ENCODE results near the gene PPP2R2C.
A peak's percentile ranks its signal among the peaks of the same experiment; 100 is the strongest.

The PPP2R2C gene

GRCh38 chr4:6449335-6449734, 23.1 kb downstream of the PPP2R2C start:
- Histone ChIP-seq H3K27ac (ENCODE audit: extremely low read depth, low read depth, low read length) (no peak overlapping the region), H3K4me3 (ENCODE audit: low read depth, low read length) (no peak overlapping the region), H3K9me3 (ENCODE audit: control insufficient read depth, insufficient read depth, low read depth, low read length) (no peaks in the 10 kb centered on the region), H3K36me3 (ENCODE audit: control insufficient read depth in 2 of 2, insufficient read depth in 1 of 2, low read length in 2 of 2) (no peaks in the 10 kb centered on the region), H3K4me1 (ENCODE audit: control insufficient read depth, insufficient read depth, low read length) (no peaks in the 10 kb centered on the region)
- ChIA-PET CTCF (no interaction called here), POLR2A (no interaction called here)
- no peak for TF ChIP-seq BCL6B (tag by site-specific recombination; IDR thresholded peaks at IDR 0.05)
- no peak for TF ChIP-seq ZNF596 (tag by site-specific recombination; IDR thresholded peaks at IDR 0.05)
- no peak for TF ChIP-seq ZBTB7A (tag by site-specific recombination; IDR thresholded peaks at IDR 0.05; ENCODE audit: low read depth)
- TF ChIP-seq HOXC10 (CRISPR knock-in tag; IDR thresholded peaks at IDR 0.05), result no peak
- TF ChIP-seq ZNF433 (tag by site-specific recombination; IDR thresholded peaks at IDR 0.05; ENCODE audit: low read depth), result no peak
- no peak for TF ChIP-seq ZNF837 (tag by site-specific recombination; IDR thresholded peaks at IDR 0.05)
- TF ChIP-seq ZNF223 (tag by site-specific recombination; IDR thresholded peaks at IDR 0.05), result no peak
- TF ChIP-seq ZNF488 (tag by site-specific recombination; IDR thresholded peaks at IDR 0.05), result no peak
- no peak for TF ChIP-seq ZNF266 (tag by site-specific recombination; IDR thresholded peaks at IDR 0.05; ENCODE audit: low read depth)
- no peak for TF ChIP-seq ZNF37A (tag by site-specific recombination; IDR thresholded peaks at IDR 0.05)
- no peak for TF ChIP-seq ZNF292 (tag by site-specific recombination; IDR thresholded peaks at IDR 0.05; ENCODE audit: borderline replicate concordance, low read depth)
- TF ChIP-seq ZFP3 (tag by site-specific recombination; IDR thresholded peaks at IDR 0.05; ENCODE audit: low read depth), result no peak
- no peak for TF ChIP-seq FEZF1 (tag by site-specific recombination; IDR thresholded peaks at IDR 0.05)
- TF ChIP-seq ZNF585B (tag by site-specific recombination; IDR thresholded peaks at IDR 0.05), result no peak
- TF ChIP-seq ZNF214 (tag by site-specific recombination; IDR thresholded peaks at IDR 0.05; ENCODE audit: borderline replicate concordance), result no peak
- no peak for TF ChIP-seq ZNF112 (tag by site-specific recombination; IDR thresholded peaks at IDR 0.05)

GRCh38 chr4:6448476-6449170, 23.8 kb downstream of the PPP2R2C start:
- Histone ChIP-seq H3K4me1 (ENCODE audit: control insufficient read depth, insufficient read depth, low read length) (no peaks in the 10 kb centered on the region), H3K27ac (ENCODE audit: extremely low read depth, low read depth, low read length) (no peak overlapping the region), H3K4me3 (ENCODE audit: low read depth, low read length) (no peak overlapping the region), H3K36me3 (ENCODE audit: control insufficient read depth in 2 of 2, insufficient read depth in 1 of 2, low read length in 2 of 2) (no peaks in the 10 kb centered on the region), H3K9me3 (ENCODE audit: control insufficient read depth, insufficient read depth, low read depth, low read length) (no peaks in the 10 kb centered on the region)
- no peak for TF ChIP-seq ZFP41 (tag by site-specific recombination; IDR thresholded peaks at IDR 0.05; ENCODE audit: borderline replicate concordance)
- no peak for TF ChIP-seq MZF1 (tag by site-specific recombination; IDR thresholded peaks at IDR 0.05; ENCODE audit: borderline replicate concordance)
- TF ChIP-seq SETDB1 (IDR thresholded peaks at IDR 0.05; ENCODE audit: insufficient read length, low read length), result no peak
- no peak for TF ChIP-seq ZNF433 (tag by site-specific recombination; IDR thresholded peaks at IDR 0.05; ENCODE audit: low read depth)
- TF ChIP-seq ZNF654 (tag by site-specific recombination; IDR thresholded peaks at IDR 0.05; ENCODE audit: low read depth), result no peak
- TF ChIP-seq ZNF16 (tag by site-specific recombination; IDR thresholded peaks at IDR 0.05; ENCODE audit: low read depth), result no peak
- peak; percentile 25; the same call in 1 of the 2 replicates for TF ChIP-seq KLF1 (tag by site-specific recombination; IDR thresholded peaks at IDR 0.05)
- POLR2A ChIA-PET, result no interaction called here
- CTCF ChIA-PET, result no interaction called here
